T-cell (primary cell): Measurements from ENCODE around the gene RALA. TPM values are rescaled to one million over a fixed set of nuclear protein-coding genes. Genes with fewer than 3 reads are reported as not detected.

Experiments
- ATAC-seq, 4 experiments: fragments of 200-7000 bp in 3 of 4; fragments of 150-1000 bp in 1 of 4; cut with Tn5 transposase; replicated peaks in 1 of 4; 1 replicate in 3 of 4; 2 replicates in 1 of 4; pipeline ENCODE4 v1.10.0; 2021; ENCODE audit warnings: moderate library complexity in 3 of 4, mild to moderate bottlenecking in 2 of 4, moderate number of reproducible peaks in 1 of 4
- CTCF ChIA-PET, 2 donors: fragments of 300-600 bp; sonication (Branson Sonifier 250); formaldehyde crosslinking; loops; one replicate each; lab custom pipeline; 2022; ENCODE audit warnings: antibody characterized with exemption in 2 of 2; lab: Charles Lee
- POLR2A ChIA-PET, 2 donors: fragments of 300-600 bp; sonication (Branson Sonifier 250); formaldehyde crosslinking; loops; one replicate each; lab custom pipeline; 2022; ENCODE audit warnings: antibody characterized with exemption in 2 of 2; lab: Charles Lee
- DNase-seq, 35 experiments: peaks; one replicate each; pipeline versions ENCODE4 v3.0.0 to v3.0.0-alpha.2; 2013 to 2023
- H3K27ac ChIP-seq: one replicate; pipeline ENCODE4 v1.5.1; 2013; ENCODE audit warnings: low read length
- H3K27me3 ChIP-seq, 2 experiments: replicated peaks in 1 of 2; 1 replicate in 1 of 2; 2 replicates in 1 of 2; pipeline versions ENCODE4 v1.6.1 to v1.7.0; 2013; ENCODE audit warnings: low read length in 1 of 2, mixed read lengths in 1 of 2; ENCODE audit not compliant: control insufficient read depth in 2 of 2, insufficient read depth in 2 of 2; ENCODE audit errors: extremely low read depth in 1 of 2
- H3K36me3 ChIP-seq, 2 donors: 1 replicate in 1 of 2; 2 replicates in 1 of 2; pipeline versions ENCODE4 v1.6.1 to v1.7.0; 2013; ENCODE audit warnings: low read length in 1 of 2; ENCODE audit not compliant: control insufficient read depth in 2 of 2, insufficient read depth in 1 of 2; ENCODE audit errors: extremely low read depth in 1 of 2
- H3K4me1 ChIP-seq, 2 experiments: 1 replicate in 1 of 2; 2 replicates in 1 of 2; pipeline versions ENCODE4 v1.6.1 to v1.7.0; 2013; ENCODE audit warnings: low read length in 2 of 2, mixed read lengths in 1 of 2; ENCODE audit not compliant: insufficient read depth in 2 of 2, control insufficient read depth in 1 of 2; ENCODE audit errors: extremely low read depth in 1 of 2
- H3K4me3 ChIP-seq, 2 donors: 1 replicate in 1 of 2; 2 replicates in 1 of 2; pipeline versions ENCODE4 v1.5.1 to v1.7.0; 2013; ENCODE audit warnings: mild to moderate bottlenecking in 2 of 2, low read length in 1 of 2, moderate library complexity in 1 of 2; ENCODE audit not compliant: control insufficient read depth in 1 of 2; ENCODE audit errors: extremely low read depth in 1 of 2
- H3K9me3 ChIP-seq: 2 replicates; pipeline ENCODE4 v1.7.0; 2013
- H3K27ac Mint-ChIP-seq, 2 donors: one replicate each; pipeline ENCODE4 v1.8.0; 2020 to 2021; ENCODE audit warnings: mild to moderate bottlenecking in 2 of 2, mixed read lengths in 2 of 2
- H3K27me3 Mint-ChIP-seq, 2 donors: one replicate each; pipeline ENCODE4 v1.8.0; 2021 to 2022; ENCODE audit warnings: mixed read lengths in 2 of 2
- H3K36me3 Mint-ChIP-seq: one replicate; pipeline ENCODE4 v1.8.0; 2021; ENCODE audit warnings: mixed read lengths
- H3K4me1 Mint-ChIP-seq, 3 donors: one replicate each; pipeline ENCODE4 v1.8.0; 2020 to 2022; ENCODE audit warnings: mixed read lengths in 3 of 3, mild to moderate bottlenecking in 1 of 3
- H3K4me3 Mint-ChIP-seq, 3 donors: one replicate each; pipeline ENCODE4 v1.8.0; 2020 to 2022; ENCODE audit warnings: mild to moderate bottlenecking in 3 of 3, mixed read lengths in 3 of 3, moderate library complexity in 3 of 3
- H3K9me3 Mint-ChIP-seq, 3 donors: one replicate each; pipeline ENCODE4 v1.8.0; 2020 to 2022; ENCODE audit warnings: mixed read lengths in 3 of 3
- WGBS: methylation state at CpG from one replicate; pipeline ENCODE4 v1.1.5; 2013; ENCODE audit warnings: missing lambda C conversion rate; ENCODE audit not compliant: insufficient coverage; 5-methylcytosine and 5-hydroxymethylcytosine counted together
- total RNA-seq, 35 experiments: library from RNA in 6 of 35; stranded (reverse) in 6 of 35; fragments of 120-200 nt in 1 of 35; gene quantifications; one replicate each; pipeline versions ENCODE4 v1.2.1 to v1.2.4 and lab custom pipeline; 2013 to 2026

The RALA gene
- total RNA-seq, 5 donors from 2014 or later (not counting 1 experiment from before 2014, with no cell fraction given), result 24.4 to 49.8 (median 36.7) TPM

GRCh38 chr7:39661960-39662359 lies 38.6 kb downstream of the RALA start:
- Mint-ChIP-seq H3K36me3 (peaks cover 57% of the 10 kb centered on the region), H3K4me3 (no peak overlapping the region), H3K4me1 (peaks cover 32 to 56% (median 48%) of the 10 kb centered on the region in 3 donors), H3K9me3 (peaks cover 4 to 16% (median 10%) of the 10 kb centered on the region in 3 donors), H3K27me3 (no peaks in the 10 kb centered on the region), H3K27ac (no peak overlapping the region)
- Histone ChIP-seq H3K4me3 (no peak overlapping the region), H3K27ac (no peak overlapping the region), H3K36me3 (peaks cover 0 to 10% of the 10 kb centered on the region in 2 donors), H3K9me3 (peaks cover 4% of the 10 kb centered on the region), H3K27me3 (no peaks in the 10 kb centered on the region), H3K4me1 (no peaks in the 10 kb centered on the region)
- POLR2A ChIA-PET, result no interaction called here
- CTCF ChIA-PET, result no interaction called here
- no peak for ATAC-seq
- WGBS, result 98% methylated on average over 4 of the region's 6 CpGs
- no peak for DNase-seq

DNA sequence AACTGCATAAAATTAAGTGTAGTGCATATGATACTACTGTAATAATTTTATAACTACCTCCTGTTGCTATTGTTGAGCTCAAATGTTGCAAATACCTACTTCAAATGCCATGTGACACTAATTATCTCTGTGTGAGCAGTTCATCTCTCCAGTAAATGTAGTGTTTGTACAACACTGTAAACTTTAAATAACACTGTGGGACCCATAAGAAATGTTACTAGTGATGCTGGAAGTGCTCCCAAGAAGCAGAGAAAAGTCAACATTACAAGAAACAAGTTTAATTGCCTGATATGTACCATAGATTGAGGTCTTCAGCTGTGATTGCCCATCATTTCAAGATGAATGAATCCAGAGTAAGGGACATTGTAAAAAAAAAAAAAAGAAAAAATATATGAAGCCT lies 39.9 kb downstream of the RALA start:
- H3K27ac ChIP-seq, result no peak overlapping the region
- H3K9me3 Mint-ChIP-seq, result peaks cover 4 to 16% (median 10%) of the 10 kb centered on the region in 3 donors
- H3K27me3 ChIP-seq, result no peaks in the 10 kb centered on the region
- ATAC-seq (no peak), DNase-seq (no peak)
- ChIA-PET CTCF (no interaction called here), POLR2A (no interaction called here)
- H3K27ac Mint-ChIP-seq, result no peak overlapping the region
- no peak overlapping the region for H3K4me3 Mint-ChIP-seq
- H3K27me3 Mint-ChIP-seq, result no peaks in the 10 kb centered on the region
- H3K4me1 ChIP-seq, result no peaks in the 10 kb centered on the region
- peaks cover 60% of the 10 kb centered on the region for H3K36me3 Mint-ChIP-seq
- H3K4me3 ChIP-seq, result no peak overlapping the region
- peaks cover 45 to 55% (median 50%) of the 10 kb centered on the region in 3 donors for H3K4me1 Mint-ChIP-seq
- peaks cover 0 to 9% of the 10 kb centered on the region in 2 donors for H3K36me3 ChIP-seq
- peaks cover 4% of the 10 kb centered on the region for H3K9me3 ChIP-seq

- no peak overlapping the region for H3K27ac Mint-ChIP-seq
- ChIA-PET POLR2A (no interaction called here), CTCF (interaction anchor here in 1 of 2 donors (0.5 kb wide), 1 partner anchor 15 kb away, joined by 3 read pairs; no protein-coding TSS in a partner anchor)
Observed at GRCh38 chr7:39664057-39664456, 40.7 kb downstream of the RALA start.

DNA sequence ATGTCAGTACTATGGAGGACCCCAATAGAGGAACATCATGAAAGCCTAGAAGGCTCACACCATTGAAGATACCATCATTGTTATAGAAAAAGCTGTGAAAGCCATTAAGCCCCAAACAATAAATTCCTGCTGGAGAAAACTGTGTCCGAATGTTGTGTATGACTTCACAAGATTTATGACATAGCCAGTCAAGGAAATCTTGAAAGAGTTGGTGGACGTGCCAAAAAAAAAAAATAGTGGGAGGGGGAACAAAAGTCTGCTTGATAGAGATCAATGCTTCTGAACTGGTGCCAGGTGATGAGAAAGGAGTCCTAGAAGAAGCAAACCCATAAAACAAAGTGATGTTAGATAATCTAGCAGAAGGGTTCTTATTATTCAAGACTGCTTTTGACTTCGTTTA lies 41.2 kb downstream of the RALA start:
- DNase-seq (no peak), ATAC-seq (no peak)
- Mint-ChIP-seq H3K27me3 (no peaks in the 10 kb centered on the region), H3K36me3 (peaks cover 59% of the 10 kb centered on the region), H3K27ac (no peak overlapping the region), H3K4me3 (no peak overlapping the region), H3K9me3 (peaks cover 4 to 16% (median 10%) of the 10 kb centered on the region in 3 donors), H3K4me1 (peaks cover 54 to 57% (median 57%) of the 10 kb centered on the region in 3 donors)
- no peaks in the 10 kb centered on the region for H3K27me3 ChIP-seq
- peaks cover 0 to 9% of the 10 kb centered on the region in 2 donors for H3K36me3 ChIP-seq
- H3K4me3 ChIP-seq, result no peak overlapping the region
- no peak overlapping the region for H3K27ac ChIP-seq
- no peaks in the 10 kb centered on the region for H3K4me1 ChIP-seq
- POLR2A ChIA-PET, result interaction anchor here in 1 of 2 donors (0.6 kb wide), 1 partner anchor 82 kb away, joined by 5 read pairs; no protein-coding TSS in a partner anchor
- H3K9me3 ChIP-seq, result peaks cover 4% of the 10 kb centered on the region
- 90% methylated on average over 2 of the region's 3 CpGs for WGBS
- CTCF ChIA-PET, result no interaction called here

More at GRCh38 chr7:39664057-39664456, 40.7 kb downstream of the RALA start:
- peaks cover 4 to 16% (median 10%) of the 10 kb centered on the region in 3 donors for H3K9me3 Mint-ChIP-seq
- H3K36me3 Mint-ChIP-seq, result peaks cover 60% of the 10 kb centered on the region
- Histone ChIP-seq H3K27ac (no peak overlapping the region), H3K9me3 (peaks cover 4% of the 10 kb centered on the region), H3K36me3 (peaks cover 0 to 9% of the 10 kb centered on the region in 2 donors), H3K4me1 (no peaks in the 10 kb centered on the region), H3K4me3 (no peak overlapping the region), H3K27me3 (no peaks in the 10 kb centered on the region)
- H3K4me3 Mint-ChIP-seq, result no peak overlapping the region
- H3K27me3 Mint-ChIP-seq, result no peaks in the 10 kb centered on the region
- WGBS, result 83% methylated on average over 1 of the region's 1 CpG
- peaks cover 49 to 58% (median 53%) of the 10 kb centered on the region in 3 donors for H3K4me1 Mint-ChIP-seq
- no peak for ATAC-seq
- no peak for DNase-seq

DNA sequence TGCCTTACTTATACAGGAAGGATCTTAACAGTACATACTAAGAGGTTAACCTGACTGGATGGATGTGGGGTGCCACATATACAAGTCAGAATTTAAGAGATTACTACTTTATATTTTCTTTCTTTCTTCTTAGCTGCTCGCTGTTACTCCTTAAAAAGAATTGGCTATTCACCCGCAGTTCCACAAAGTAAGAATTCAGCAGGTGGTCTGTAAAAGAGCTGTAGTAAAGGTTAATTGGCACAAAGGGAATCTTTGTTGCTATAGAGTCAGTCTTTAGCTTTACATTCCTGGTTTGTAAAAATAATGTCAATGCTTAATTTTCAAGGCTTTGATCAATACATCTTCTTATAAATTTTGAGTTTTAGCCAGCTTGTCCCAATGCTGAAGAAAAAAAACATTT lies 43.2 kb downstream of the RALA start:
- Mint-ChIP-seq H3K27me3 (no peaks in the 10 kb centered on the region), H3K4me1 (peaks cover 61 to 64% (median 61%) of the 10 kb centered on the region in 3 donors), H3K4me3 (no peak overlapping the region), H3K36me3 (peaks cover 46% of the 10 kb centered on the region), H3K27ac (no peak overlapping the region), H3K9me3 (peaks cover 3 to 12% (median 4%) of the 10 kb centered on the region in 3 donors)
- Histone ChIP-seq H3K9me3 (peaks cover 4% of the 10 kb centered on the region), H3K4me3 (no peak overlapping the region), H3K27ac (no peak overlapping the region), H3K36me3 (peaks cover 0 to 3% of the 10 kb centered on the region in 2 donors), H3K27me3 (no peaks in the 10 kb centered on the region), H3K4me1 (no peaks in the 10 kb centered on the region)
- no peak for ATAC-seq
- no CpG with 5 or more reads among the region's 2 CpGs for WGBS
- POLR2A ChIA-PET, result no interaction called here
- CTCF ChIA-PET, result interaction anchor here in 1 of 2 donors (0.7 kb wide), 1 partner anchor 74 kb away, joined by 3 read pairs; no protein-coding TSS in a partner anchor
- DNase-seq, result no peak

DNA sequence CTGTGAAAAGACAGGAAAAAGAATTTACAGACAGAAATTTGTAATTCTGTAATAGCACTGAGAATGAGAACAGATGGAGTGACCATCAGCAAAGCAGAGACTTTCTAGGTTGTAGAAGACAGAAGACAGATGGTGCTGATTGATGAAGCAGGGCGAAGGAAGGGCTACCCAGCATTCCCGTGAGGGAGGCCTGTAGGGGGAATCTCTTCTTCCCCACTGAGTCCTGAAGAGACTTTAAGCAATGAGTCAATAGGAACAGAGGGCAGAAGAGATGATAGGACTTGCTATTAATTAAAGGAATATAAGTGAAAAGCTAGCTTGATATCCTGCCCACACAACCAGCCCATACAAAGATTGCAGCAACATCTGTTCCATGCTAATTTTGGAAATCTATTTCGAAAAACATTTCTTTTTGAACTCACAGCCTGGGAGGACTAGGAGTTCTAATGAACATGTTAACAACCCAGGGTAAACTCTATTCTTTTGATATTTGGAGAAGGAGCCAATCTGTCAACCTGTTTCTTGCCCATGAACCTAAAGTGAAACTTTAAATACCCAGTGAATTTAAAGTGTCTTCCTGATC lies 44.1 kb downstream of the RALA start:
- Mint-ChIP-seq H3K4me1 (peaks cover 60% of the 10 kb centered on the region in 3 donors), H3K27me3 (no peaks in the 10 kb centered on the region), H3K36me3 (peaks cover 37% of the 10 kb centered on the region), H3K27ac (peak overlapping the region in 1 of 2 donors; percentile 2), H3K4me3 (no peak overlapping the region), H3K9me3 (peaks cover 3 to 9% (median 4%) of the 10 kb centered on the region in 3 donors)
- H3K36me3 ChIP-seq, result no peaks in the 10 kb centered on the region
- DNase-seq (no peak), ATAC-seq (no peak)
- no peaks in the 10 kb centered on the region for H3K4me1 ChIP-seq
- H3K4me3 ChIP-seq, result no peak overlapping the region
- H3K27me3 ChIP-seq, result no peaks in the 10 kb centered on the region
- H3K27ac ChIP-seq, result no peak overlapping the region
- H3K9me3 ChIP-seq, result peaks cover 4% of the 10 kb centered on the region
- ChIA-PET POLR2A (no interaction called here), CTCF (interaction anchor here in 1 of 2 donors (0.6 kb wide), 1 partner anchor 75 kb away, joined by 3 read pairs; no protein-coding TSS in a partner anchor)
- WGBS, result 100% methylated on average over 1 of the region's 3 CpGs
